CD4-positive, alpha-beta T cell treated with Interleukin-4 for 1 hour (primary cell): ENCODE results near the gene KCNK5.

ENCODE experiments used
- DNase-seq, 2 donors: peaks; one replicate each; pipeline ENCODE4 v3.0.0-alpha.2; 2020 to 2022

KCNK5 gene

GRCh38 chr6:39215640-39216158 is 13.6 kb downstream of the KCNK5 start:
- no peak for DNase-seq

GRCh38 chr6:39214846-39215639 is 14.2 kb downstream of the KCNK5 start:
- no peak for DNase-seq

- no peak for DNase-seq
Observed at GRCh38 chr6:39214120-39214813, 15.0 kb downstream of the KCNK5 start.

GRCh38 chr6:39213195-39213920 is 15.9 kb downstream of the KCNK5 start:
- DNase-seq = no peak

- no peak for DNase-seq
Observed at GRCh38 chr6:39211183-39211582, 18.1 kb downstream of the KCNK5 start.

GRCh38 chr6:39210450-39210849 is 18.8 kb downstream of the KCNK5 start:
- no peak for DNase-seq

- no peak for DNase-seq
Observed at GRCh38 chr6:39209911-39210310, 19.4 kb downstream of the KCNK5 start.

GRCh38 chr6:39209360-39209811 is 19.9 kb downstream of the KCNK5 start:
- DNase-seq = no peak

- DNase-seq = no peak
Observed at GRCh38 chr6:39208223-39208739, 21.0 kb downstream of the KCNK5 start.

GRCh38 chr6:39207416-39208222 is 21.7 kb downstream of the KCNK5 start:
- DNase-seq = no peak

GRCh38 chr6:39206250-39206721 is 23.0 kb downstream of the KCNK5 start:
- DNase-seq = no peak

GRCh38 chr6:39204646-39205244 is 24.5 kb downstream of the KCNK5 start:
- no peak for DNase-seq

- no peak for DNase-seq
Observed at GRCh38 chr6:39204160-39204495, 25.1 kb downstream of the KCNK5 start.

GRCh38 chr6:39203436-39204159 is 25.7 kb downstream of the KCNK5 start:
- no peak for DNase-seq

- no peak for DNase-seq
Observed at GRCh38 chr6:39202166-39202565, 27.1 kb downstream of the KCNK5 start.

GRCh38 chr6:39200498-39201020 is 28.7 kb downstream of the KCNK5 start:
- DNase-seq = no peak

- no peak for DNase-seq
Observed at GRCh38 chr6:39199976-39200375, 29.3 kb downstream of the KCNK5 start.

GRCh38 chr6:39199231-39199940 is 29.9 kb downstream of the KCNK5 start:
- no peak for DNase-seq

GRCh38 chr6:39198528-39198927 is 30.7 kb downstream of the KCNK5 start:
- DNase-seq = no peak

GRCh38 chr6:39197922-39198500 is 31.3 kb downstream of the KCNK5 start:
- no peak for DNase-seq
